ENCODE data around the gene CEBPE. TPM values are rescaled to one million over a fixed set of nuclear protein-coding genes. Genes with fewer than 3 reads are reported as not detected.
A peak's percentile ranks its signal among the peaks of the same experiment; 100 is the strongest.

CEBPE gene
- polyA plus RNA-seq, 1 experiment = not detected

GRCh38 chr14:23090254-23090636, 28.8 kb downstream of the CEBPE start:
- Histone ChIP-seq H3K27ac (ENCODE audit: low read depth, low read length) (no peak overlapping the region), H3K4me3 (ENCODE audit: low read depth, low read length) (no peak overlapping the region), H3K27me3 (ENCODE audit: control insufficient read depth, insufficient read depth, low read length) (no peaks in the 10 kb centered on the region), H3K9me3 (ENCODE audit: control insufficient read depth, insufficient read depth, low read length) (no peaks in the 10 kb centered on the region)
- ChIA-PET POLR2A (no interaction called here), CTCF (interaction anchor here (0.8 to 17.2 kb wide), 5 partner anchors 12 to 30 kb away, joined by 3 to 317 read pairs (median 7); no protein-coding TSS in a partner anchor)
- TF ChIP-seq, protein P1, sequence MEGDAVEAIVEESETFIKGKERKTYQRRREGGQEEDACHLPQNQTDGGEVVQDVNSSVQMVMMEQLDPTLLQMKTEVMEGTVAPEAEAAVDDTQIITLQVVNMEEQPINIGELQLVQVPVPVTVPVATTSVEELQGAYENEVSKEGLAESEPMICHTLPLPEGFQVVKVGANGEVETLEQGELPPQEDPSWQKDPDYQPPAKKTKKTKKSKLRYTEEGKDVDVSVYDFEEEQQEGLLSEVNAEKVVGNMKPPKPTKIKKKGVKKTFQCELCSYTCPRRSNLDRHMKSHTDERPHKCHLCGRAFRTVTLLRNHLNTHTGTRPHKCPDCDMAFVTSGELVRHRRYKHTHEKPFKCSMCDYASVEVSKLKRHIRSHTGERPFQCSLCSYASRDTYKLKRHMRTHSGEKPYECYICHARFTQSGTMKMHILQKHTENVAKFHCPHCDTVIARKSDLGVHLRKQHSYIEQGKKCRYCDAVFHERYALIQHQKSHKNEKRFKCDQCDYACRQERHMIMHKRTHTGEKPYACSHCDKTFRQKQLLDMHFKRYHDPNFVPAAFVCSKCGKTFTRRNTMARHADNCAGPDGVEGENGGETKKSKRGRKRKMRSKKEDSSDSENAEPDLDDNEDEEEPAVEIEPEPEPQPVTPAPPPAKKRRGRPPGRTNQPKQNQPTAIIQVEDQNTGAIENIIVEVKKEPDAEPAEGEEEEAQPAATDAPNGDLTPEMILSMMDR (IDR thresholded peaks at IDR 0.05; ENCODE audit: low read depth, low read length) = no peak
- DNase-seq (ENCODE audit: low read depth, low spot score) = no peak

GRCh38 chr14:23089498-23090253, 29.4 kb downstream of the CEBPE start:
- no peak overlapping the region for H3K27ac ChIP-seq (ENCODE audit: low read depth, low read length)
- DNase-seq (ENCODE audit: low read depth, low spot score) = no peak
- H3K9me3 ChIP-seq (ENCODE audit: control insufficient read depth, insufficient read depth, low read length) = no peaks in the 10 kb centered on the region
- H3K4me3 ChIP-seq (ENCODE audit: low read depth, low read length) = no peak overlapping the region
- CTCF ChIA-PET = interaction anchor here (0.5 to 17.2 kb wide), 6 partner anchors 12 to 65 kb away, joined by 3 to 317 read pairs (median 8); no protein-coding TSS in a partner anchor
- TF ChIP-seq, protein P1 (IDR thresholded peaks at IDR 0.05; ENCODE audit: low read depth, low read length) = no peak
- POLR2A ChIA-PET = no interaction called here
- H3K27me3 ChIP-seq (ENCODE audit: control insufficient read depth, insufficient read depth, low read length) = no peaks in the 10 kb centered on the region

DNA sequence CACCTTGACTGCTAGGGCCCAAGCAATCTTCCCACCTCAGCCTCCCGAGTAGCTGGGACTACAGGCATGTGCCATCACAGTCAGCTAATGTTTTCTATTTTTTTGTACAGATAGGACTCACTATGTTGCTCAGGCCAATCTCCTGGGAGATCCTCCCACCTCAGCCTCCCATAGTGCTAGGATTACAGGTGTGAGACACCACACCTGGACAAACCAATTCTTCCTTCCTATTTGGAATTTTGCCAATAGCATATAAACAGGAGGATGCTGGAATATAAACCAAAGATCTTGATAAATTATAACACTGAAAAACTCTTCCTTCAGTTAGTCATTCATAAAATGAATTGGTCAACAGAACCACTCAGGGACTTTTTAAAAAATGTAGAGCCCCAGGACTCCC, 32.5 kb downstream of the CEBPE start:
- CTCF ChIA-PET = interaction anchor here (1.0 to 17.2 kb wide), 4 partner anchors 9 to 29 kb away, joined by 3 to 317 read pairs (median 48); partner anchors contain the start of genes ACIN1 and C14orf119
- no peak for DNase-seq (ENCODE audit: low read depth, low spot score)
- POLR2A ChIA-PET = no interaction called here
- H3K27me3 ChIP-seq (ENCODE audit: control insufficient read depth, insufficient read depth, low read length) = no peaks in the 10 kb centered on the region
- no peak overlapping the region for H3K4me3 ChIP-seq (ENCODE audit: low read depth, low read length)
- H3K9me3 ChIP-seq (ENCODE audit: control insufficient read depth, insufficient read depth, low read length) = no peaks in the 10 kb centered on the region
- TF ChIP-seq, protein P1 (IDR thresholded peaks at IDR 0.05; ENCODE audit: low read depth, low read length) = no peak
- H3K27ac ChIP-seq (ENCODE audit: low read depth, low read length) = no peak overlapping the region

- Histone ChIP-seq H3K9me3 (ENCODE audit: control insufficient read depth, insufficient read depth, low read length) (no peaks in the 10 kb centered on the region), H3K27ac (ENCODE audit: low read depth, low read length) (no peak overlapping the region), H3K27me3 (ENCODE audit: control insufficient read depth, insufficient read depth, low read length) (no peaks in the 10 kb centered on the region), H3K4me3 (ENCODE audit: low read depth, low read length) (no peak overlapping the region)
- ChIA-PET CTCF (interaction anchor here (1.0 to 17.2 kb wide), 4 partner anchors 8 to 27 kb away, joined by 3 to 317 read pairs (median 48); partner anchors contain the start of genes ACIN1 and C14orf119), POLR2A (no interaction called here)
- DNase-seq (ENCODE audit: low read depth, low spot score) = no peak
- TF ChIP-seq, protein P1 (IDR thresholded peaks at IDR 0.05; ENCODE audit: low read depth, low read length) = no peak
These were observed 33.6 kb downstream of the CEBPE start for GRCh38 chr14:23085458-23085857.

- peak overlapping the region; percentile 84 for H3K27ac ChIP-seq (ENCODE audit: low read depth, low read length)
- no peak overlapping the region for H3K4me3 ChIP-seq (ENCODE audit: low read depth, low read length)
- ChIA-PET POLR2A (interaction anchor here (3.9 kb wide), 1 partner anchor 15 kb away, joined by 31 read pairs; the partner anchor contains the start of genes ACIN1 and C14orf119), CTCF (interaction anchor here (1.0 to 17.2 kb wide), 5 partner anchors 14 to 523 kb away, joined by 3 to 317 read pairs (median 3); partner anchors contain the start of genes ACIN1 and C14orf119)
- no peaks in the 10 kb centered on the region for H3K9me3 ChIP-seq (ENCODE audit: control insufficient read depth, insufficient read depth, low read length)
- no peaks in the 10 kb centered on the region for H3K27me3 ChIP-seq (ENCODE audit: control insufficient read depth, insufficient read depth, low read length)
- no peak for DNase-seq (ENCODE audit: low read depth, low spot score)
- TF ChIP-seq, protein P1 (IDR thresholded peaks at IDR 0.05; ENCODE audit: low read depth, low read length) = no peak
These were observed 38.6 kb downstream of the CEBPE start for GRCh38 chr14:23080474-23080873.

Measured in AG04450 (cell line).